Kidney (tissue), 14 donors: ENCODE results near the gene CENPB. TPM values are rescaled to one million over a fixed set of nuclear protein-coding genes. Genes with fewer than 3 reads are reported as not detected.

Source experiments
- DNase-seq, 5 donors: peaks; one replicate each; pipeline ENCODE4 v3.0.0-alpha.2; 2013 to 2020
- FAIRE-seq: peaks from 2 replicates; lab custom pipeline; 2012; peaks lifted over from hg19 to GRCh38; lab: Jason Lieb, UNC
- H3K27ac ChIP-seq, 2 donors: one replicate each; pipeline ENCODE4 v1.7.0; 2013; ENCODE audit warnings: low read depth in 2 of 2, low read length in 2 of 2, inconsistent platforms in 1 of 2
- H3K27me3 ChIP-seq: one replicate; pipeline ENCODE4 v1.7.1; 2013; ENCODE audit warnings: low read length, inconsistent platforms; ENCODE audit not compliant: control insufficient read depth, insufficient read depth
- H3K36me3 ChIP-seq, 3 donors: one replicate each; pipeline versions ENCODE4 v1.7.0 to v1.7.1; 2013; ENCODE audit warnings: low read length in 3 of 3, control low read depth in 1 of 3, inconsistent platforms in 1 of 3; ENCODE audit not compliant: insufficient read depth in 3 of 3, control insufficient read depth in 2 of 3
- H3K4me1 ChIP-seq, 3 donors: one replicate each; pipeline versions ENCODE4 v1.7.0 to v1.7.1; 2013; ENCODE audit warnings: low read length in 3 of 3, inconsistent platforms in 1 of 3, low read depth in 1 of 3; ENCODE audit not compliant: control insufficient read depth in 2 of 3, insufficient read depth in 2 of 3
- H3K4me3 ChIP-seq, 3 donors: one replicate each; pipeline versions ENCODE4 v1.7.0 to v1.8.1; 2013; ENCODE audit warnings: low read length in 3 of 3, control low read depth in 1 of 3, inconsistent platforms in 1 of 3
- H3K9ac ChIP-seq, 3 donors: one replicate each; pipeline versions ENCODE4 v1.7.0 to v1.7.1; 2013; ENCODE audit warnings: low read length in 3 of 3, control low read depth in 1 of 3, inconsistent platforms in 1 of 3
- H3K9me3 ChIP-seq, 3 donors: one replicate each; pipeline versions ENCODE4 v1.7.0 to v1.7.1; 2013; ENCODE audit warnings: low read length in 3 of 3, control low read depth in 1 of 3, inconsistent platforms in 1 of 3; ENCODE audit not compliant: control insufficient read depth in 2 of 3, insufficient read depth in 1 of 3
- intact Hi-C: fragments of 100-400 bp; cut with DNase I; formaldehyde crosslinking; loops from one replicate; pipeline ENCODE4 v1.11.1; 2022
- polyA plus RNA-seq: library from polyadenylated mRNA; stranded (reverse); fragments of 350-450 nt; fragmentation: Illumina TruSeq; extraction: RNeasy Lipid Tissue Mini Kit (QIAGEN cat#74804); gene quantifications from one replicate; pipeline ENCODE4 v1.2.3, GENCODE V29; 2014; ENCODE audit warnings: low read depth, low replicate concordance; ENCODE audit not compliant: insufficient read depth
- total RNA-seq: library from RNA; stranded (reverse); fragmentation: NEBNext Ultra II Directional; extraction: Animal tissue kit (Norgen Biotek cat#: 25700); gene quantifications from one replicate; pipeline ENCODE4 v1.2.1, GENCODE V29; 2021
- TF ChIP-seq, protein P1 (sequence below): IDR thresholded peaks from 3 replicates; pipeline ENCODE4 v1.5.1; 2012; ENCODE audit warnings: mild to moderate bottlenecking, moderate library complexity, borderline replicate concordance; ENCODE audit not compliant: insufficient read depth; ENCODE audit errors: extremely low read depth
- donor health status: control.
- donor health status: control.
- donor health status: control.
- donor health status: control.
- donor health status: control.
- donor health status: DM: yes; HTN: yes; CAD: no.
- donor health status: Normal renal cell carcinoma (clear cell type).

Gene CENPB
- total and polyA plus RNA-seq, 2 donors from 2014 or later = 56.2 to 99.8 TPM

DNA sequence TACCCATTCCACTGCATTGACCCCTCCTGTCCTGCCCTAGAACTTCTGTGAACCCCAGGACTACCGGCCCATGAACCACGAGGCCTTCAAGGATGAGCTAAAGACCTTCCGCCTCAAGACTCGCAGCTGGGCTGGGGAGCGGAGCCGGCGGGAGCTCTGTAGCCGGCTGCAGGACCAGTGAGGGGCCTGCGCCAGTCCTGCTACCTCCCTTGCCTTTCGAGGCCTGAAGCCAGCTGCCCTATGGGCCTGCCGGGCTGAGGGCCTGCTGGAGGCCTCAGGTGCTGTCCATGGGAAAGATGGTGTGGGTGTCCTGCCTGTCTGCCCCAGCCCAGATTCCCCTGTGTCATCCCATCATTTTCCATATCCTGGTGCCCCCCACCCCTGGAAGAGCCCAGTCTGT, 18.2 kb upstream of the CENPB start:
- Histone ChIP-seq H3K9me3 (no peaks in the 10 kb centered on the region), H3K4me3 (no peak overlapping the region), H3K9ac (no peak overlapping the region), H3K27ac (no peak overlapping the region), H3K27me3 (no peaks in the 10 kb centered on the region), H3K4me1 (peaks cover under 1 to 27% (median 17%) of the 10 kb centered on the region in 3 donors), H3K36me3 (peaks cover 0 to 8% (median 0%) of the 10 kb centered on the region in 3 donors)
- TF ChIP-seq, protein P1, sequence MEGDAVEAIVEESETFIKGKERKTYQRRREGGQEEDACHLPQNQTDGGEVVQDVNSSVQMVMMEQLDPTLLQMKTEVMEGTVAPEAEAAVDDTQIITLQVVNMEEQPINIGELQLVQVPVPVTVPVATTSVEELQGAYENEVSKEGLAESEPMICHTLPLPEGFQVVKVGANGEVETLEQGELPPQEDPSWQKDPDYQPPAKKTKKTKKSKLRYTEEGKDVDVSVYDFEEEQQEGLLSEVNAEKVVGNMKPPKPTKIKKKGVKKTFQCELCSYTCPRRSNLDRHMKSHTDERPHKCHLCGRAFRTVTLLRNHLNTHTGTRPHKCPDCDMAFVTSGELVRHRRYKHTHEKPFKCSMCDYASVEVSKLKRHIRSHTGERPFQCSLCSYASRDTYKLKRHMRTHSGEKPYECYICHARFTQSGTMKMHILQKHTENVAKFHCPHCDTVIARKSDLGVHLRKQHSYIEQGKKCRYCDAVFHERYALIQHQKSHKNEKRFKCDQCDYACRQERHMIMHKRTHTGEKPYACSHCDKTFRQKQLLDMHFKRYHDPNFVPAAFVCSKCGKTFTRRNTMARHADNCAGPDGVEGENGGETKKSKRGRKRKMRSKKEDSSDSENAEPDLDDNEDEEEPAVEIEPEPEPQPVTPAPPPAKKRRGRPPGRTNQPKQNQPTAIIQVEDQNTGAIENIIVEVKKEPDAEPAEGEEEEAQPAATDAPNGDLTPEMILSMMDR = no peak
- FAIRE-seq (no peak), DNase-seq (no peak)
- intact Hi-C loops = no loop called here

DNA sequence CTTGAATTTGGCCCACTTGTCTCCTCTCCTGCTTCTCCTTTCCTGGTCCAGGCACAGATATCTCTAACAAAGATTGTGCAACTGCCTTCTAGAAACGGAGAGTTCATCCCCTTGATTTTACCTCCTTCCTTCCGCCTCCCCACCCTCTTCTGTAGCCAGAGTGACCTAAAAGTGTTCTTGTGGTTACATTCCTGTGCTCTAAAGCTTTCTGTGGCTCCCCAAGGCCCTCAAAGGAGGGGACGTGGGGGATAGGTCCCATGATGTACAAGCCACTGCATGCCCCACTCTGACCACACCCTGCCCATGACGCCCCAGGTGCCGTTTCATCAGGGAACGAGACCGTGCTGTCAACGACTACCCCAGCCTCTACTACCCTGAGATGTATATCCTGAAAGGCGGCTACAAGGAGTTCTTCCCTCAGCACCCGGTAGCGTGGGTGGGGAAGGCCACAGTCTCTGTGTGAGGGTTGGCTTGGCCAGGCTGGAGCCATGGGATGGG, 17.8 kb upstream of the CENPB start:
- intact Hi-C loops = no loop called here
- Histone ChIP-seq H3K27me3 (no peaks in the 10 kb centered on the region), H3K36me3 (peaks cover 0 to 8% (median 0%) of the 10 kb centered on the region in 3 donors), H3K9me3 (no peaks in the 10 kb centered on the region), H3K9ac (no peak overlapping the region), H3K27ac (no peak overlapping the region), H3K4me1 (peaks cover 3 to 31% (median 17%) of the 10 kb centered on the region in 3 donors), H3K4me3 (no peak overlapping the region)
- TF ChIP-seq, protein P1 = no peak
- DNase-seq (no peak), FAIRE-seq (no peak)

DNA sequence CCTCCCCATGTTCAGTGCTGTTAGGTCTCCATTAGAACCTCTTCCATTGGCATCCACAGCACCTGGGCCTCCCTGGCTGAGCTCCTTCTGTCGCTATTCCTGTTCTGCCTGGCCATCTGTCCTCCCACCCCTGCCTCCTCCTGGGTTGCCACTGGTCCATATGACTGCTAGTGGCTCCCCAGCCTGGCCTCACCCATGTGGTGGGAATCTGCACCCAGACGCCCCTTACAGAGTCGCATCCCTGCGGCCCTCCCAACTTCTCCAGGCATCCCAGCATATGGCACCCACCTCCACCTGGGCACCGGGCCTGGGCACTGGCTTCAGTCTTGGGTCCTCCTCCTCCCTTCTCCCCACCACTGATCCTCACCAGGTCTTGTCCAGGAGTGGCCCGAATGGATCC, 17.3 kb upstream of the CENPB start:
- Histone ChIP-seq H3K9ac (no peak overlapping the region), H3K4me1 (peaks cover 3 to 33% (median 17%) of the 10 kb centered on the region in 3 donors), H3K4me3 (no peak overlapping the region), H3K36me3 (peaks cover 0 to 8% (median 0%) of the 10 kb centered on the region in 3 donors), H3K9me3 (no peaks in the 10 kb centered on the region), H3K27me3 (no peaks in the 10 kb centered on the region), H3K27ac (no peak overlapping the region)
- TF ChIP-seq, protein P1 = no peak
- FAIRE-seq = no peak
- DNase-seq = no peak
- intact Hi-C loops = no loop called here

DNA sequence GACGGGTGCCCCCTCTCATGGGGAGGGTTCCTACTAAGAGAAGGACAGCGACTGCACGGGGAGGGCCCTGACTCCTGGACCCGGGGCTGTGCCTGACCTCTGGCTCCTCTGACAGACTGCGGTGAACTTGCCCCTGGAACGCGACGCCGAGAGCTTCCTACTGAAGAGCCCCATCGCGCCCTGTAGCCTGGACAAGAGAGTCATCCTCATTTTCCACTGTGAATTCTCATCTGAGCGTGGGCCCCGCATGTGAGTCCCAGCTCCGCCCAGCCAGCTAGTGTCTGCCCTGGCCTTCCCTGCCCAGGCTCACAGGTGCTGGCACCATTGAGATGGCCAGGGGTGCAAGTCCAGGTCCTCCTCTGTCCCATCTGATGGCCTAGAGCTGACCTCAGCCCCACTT, 16.7 kb upstream of the CENPB start:
- no peaks in the 10 kb centered on the region for H3K9me3 ChIP-seq
- H3K4me1 ChIP-seq = peaks cover 3 to 32% (median 15%) of the 10 kb centered on the region in 3 donors
- TF ChIP-seq, protein P1 = no peak
- intact Hi-C loops = no loop called here
- no peaks in the 10 kb centered on the region for H3K27me3 ChIP-seq
- H3K36me3 ChIP-seq = peaks cover 0 to 8% (median 0%) of the 10 kb centered on the region in 3 donors
- H3K27ac ChIP-seq = no peak overlapping the region
- FAIRE-seq = no peak
- no peak overlapping the region for H3K4me3 ChIP-seq
- no peak for DNase-seq
- H3K9ac ChIP-seq = no peak overlapping the region
